Germinal center (tissue), 1 donor: Measurements from ENCODE around the gene RAB6B.

ENCODE experiments used
- DNase-seq: peaks from one replicate; pipeline ENCODE4 v3.0.0; 2012; ENCODE audit warnings: mixed read lengths, low spot score

The RAB6B gene

DNA sequence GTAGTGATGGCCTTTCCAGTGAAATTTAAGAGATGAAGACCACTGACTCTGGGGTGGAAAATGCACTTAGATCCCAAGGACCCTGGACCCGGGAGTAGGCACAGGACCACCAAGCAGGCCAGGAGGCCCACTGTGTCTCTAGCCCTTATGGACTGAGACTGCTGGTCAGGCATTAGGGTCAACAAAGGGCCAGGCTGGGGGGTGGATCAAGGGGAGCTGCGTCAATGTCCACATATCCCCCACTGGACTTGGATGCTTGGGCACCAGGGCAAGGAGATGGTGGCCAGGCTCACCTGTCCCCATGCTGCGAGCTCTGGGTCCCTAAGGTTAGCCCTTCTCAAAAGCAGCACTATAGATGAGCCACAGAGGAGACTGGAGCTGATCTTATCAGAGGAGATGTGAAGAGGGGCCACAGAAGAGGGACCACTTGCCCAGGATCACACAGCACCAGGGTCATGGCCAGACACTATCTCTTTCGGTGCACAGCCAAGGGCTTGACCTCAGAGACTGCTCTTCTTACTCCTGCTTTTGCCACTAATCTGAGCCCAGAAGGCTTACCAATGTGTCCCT lies 14.7 kb downstream of the RAB6B start:
- DNase-seq: no peak

DNA sequence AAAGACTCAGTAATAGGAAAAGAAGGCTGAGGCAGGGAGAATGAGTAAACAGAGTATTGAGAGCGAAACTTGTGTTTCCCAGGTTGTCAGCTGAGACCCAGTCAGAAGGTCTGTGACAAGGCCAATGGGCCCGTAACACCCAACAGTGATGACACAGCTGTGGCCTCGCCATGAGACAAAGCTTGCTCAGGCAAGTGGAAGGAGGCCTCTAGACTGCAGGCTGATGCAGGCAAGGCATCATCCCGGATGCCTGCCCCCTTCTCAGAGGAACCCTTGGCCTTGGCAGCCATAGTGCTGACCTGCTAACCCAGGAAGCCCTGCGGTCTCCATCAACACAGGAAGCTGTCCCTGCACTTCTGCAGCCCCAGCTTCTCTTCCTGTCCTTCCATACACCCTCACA lies 15.4 kb downstream of the RAB6B start:
- no peak for DNase-seq

DNA sequence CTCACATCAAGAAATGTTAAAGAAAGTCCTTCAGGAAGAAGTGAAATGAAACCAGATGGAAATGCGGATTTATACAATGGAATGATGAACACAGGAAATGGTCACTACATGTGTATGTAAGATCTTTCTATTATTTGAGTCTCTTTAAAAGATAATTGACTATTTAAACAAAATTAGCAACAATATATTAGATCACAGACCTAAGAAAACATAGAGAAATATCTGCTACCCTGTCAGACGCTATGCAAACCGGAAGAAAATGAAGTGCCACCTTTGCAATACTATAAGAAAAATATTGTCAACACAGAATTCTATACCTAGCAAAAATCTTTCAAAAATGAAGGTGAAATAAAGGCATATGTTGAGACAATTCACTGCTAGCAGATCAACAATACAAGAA lies 17.2 kb downstream of the RAB6B start:
- no peak for DNase-seq

DNA sequence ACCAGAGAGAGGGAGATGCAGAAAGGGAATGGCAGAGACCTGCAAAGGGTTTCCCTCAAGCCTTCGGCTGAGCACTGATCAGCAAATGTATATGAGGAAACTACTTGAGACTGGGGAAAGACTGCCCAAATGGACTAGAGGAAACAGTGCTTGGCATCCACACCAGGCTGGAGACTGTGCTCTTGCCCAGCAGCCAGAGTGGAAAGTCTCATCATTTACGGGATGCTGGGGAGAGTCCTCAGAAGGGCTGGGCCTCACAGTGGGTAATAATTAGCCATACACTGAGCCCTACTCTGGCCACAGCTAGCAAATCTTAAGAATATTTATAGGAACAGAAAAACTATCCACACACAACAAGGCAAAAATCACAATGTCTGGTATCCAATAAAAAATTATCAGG lies 18.5 kb downstream of the RAB6B start:
- no peak for DNase-seq

DNA sequence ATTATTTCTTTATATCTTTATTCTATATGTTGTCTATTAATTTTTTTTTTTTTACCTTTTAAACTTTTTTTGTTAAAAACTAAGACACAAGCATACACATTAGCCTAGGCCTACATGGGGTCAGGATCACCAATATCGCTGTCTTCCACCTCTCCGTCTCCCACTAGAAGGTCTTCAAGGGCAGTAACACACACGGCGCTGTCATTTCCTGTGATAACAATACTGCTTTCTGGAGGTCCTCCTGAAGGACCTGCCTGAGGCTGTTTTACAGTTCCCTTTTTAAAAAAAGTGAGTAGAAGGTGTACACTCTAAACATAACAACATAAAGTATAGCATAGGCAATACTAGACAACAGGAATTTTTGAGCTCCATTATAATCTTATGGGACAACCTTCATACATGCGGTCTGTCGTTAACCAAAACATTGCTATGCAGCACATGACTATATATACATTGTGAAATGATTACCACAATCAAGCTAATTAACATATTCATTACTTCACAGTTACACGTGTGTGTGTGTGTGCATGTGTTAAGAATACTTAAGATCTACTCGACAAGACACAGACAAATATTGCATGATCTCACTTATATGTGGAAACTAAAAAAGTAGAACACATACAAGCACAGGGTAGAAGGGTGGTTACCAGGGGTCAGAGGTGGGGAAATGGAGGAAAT lies 20.8 kb downstream of the RAB6B start:
- DNase-seq: no peak

DNA sequence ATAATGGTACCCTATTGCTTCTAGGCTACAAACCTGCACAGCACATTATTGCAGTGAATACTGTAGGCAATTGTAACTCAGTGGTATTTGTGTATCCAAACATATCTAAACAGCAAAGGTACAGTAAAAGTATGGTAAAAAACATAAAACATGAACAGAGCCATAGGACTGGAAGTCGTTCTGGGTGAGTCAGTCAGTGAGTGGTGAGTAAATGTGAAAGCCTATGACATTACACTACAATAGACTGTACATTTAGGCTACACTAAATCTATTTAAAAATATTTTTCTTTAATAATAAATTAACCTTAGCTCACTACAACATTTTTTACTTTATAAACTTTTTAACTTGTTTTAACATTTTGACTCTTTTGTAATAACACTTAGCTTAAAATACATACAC lies 21.3 kb downstream of the RAB6B start:
- no peak for DNase-seq

DNA sequence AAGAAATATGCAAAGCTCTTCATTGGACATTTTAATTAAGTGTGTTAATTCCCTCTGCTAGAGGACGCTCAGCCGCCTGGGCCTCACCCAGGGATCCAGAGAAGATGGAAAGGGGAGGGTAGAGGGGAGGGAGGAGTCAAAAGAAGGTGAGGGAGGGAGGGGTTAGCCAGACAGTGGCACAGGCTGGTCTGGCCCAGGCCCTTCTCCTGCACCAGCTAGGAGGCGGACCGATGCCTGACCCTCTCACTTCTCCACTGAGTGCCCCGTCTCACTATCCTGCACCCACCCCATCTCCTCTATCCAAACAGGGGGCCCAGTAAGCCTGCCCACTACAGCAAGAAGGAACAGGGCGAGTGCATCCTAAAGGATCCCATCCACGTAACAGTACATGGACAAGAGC lies 22.9 kb downstream of the RAB6B start:
- no peak for DNase-seq

DNA sequence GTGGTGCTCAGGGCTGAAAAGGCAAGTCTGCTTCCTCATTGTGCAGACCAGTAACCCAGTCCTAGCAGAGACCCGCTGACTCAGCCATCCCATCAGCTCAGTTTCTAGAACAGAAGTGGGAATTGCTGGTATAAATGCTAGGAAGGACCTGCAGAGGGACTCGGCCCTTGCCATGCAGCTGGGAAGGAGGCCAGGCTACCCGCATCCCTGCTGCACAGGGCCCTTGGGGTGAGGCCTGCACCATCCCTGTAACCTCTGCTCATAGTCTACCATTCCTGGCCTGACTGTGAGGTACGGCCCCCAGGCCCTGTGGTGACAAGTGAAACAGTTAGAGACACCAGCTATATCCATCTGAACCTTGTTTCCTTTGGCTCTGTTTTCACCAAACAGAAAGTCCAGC lies 23.5 kb downstream of the RAB6B start:
- DNase-seq: no peak

DNA sequence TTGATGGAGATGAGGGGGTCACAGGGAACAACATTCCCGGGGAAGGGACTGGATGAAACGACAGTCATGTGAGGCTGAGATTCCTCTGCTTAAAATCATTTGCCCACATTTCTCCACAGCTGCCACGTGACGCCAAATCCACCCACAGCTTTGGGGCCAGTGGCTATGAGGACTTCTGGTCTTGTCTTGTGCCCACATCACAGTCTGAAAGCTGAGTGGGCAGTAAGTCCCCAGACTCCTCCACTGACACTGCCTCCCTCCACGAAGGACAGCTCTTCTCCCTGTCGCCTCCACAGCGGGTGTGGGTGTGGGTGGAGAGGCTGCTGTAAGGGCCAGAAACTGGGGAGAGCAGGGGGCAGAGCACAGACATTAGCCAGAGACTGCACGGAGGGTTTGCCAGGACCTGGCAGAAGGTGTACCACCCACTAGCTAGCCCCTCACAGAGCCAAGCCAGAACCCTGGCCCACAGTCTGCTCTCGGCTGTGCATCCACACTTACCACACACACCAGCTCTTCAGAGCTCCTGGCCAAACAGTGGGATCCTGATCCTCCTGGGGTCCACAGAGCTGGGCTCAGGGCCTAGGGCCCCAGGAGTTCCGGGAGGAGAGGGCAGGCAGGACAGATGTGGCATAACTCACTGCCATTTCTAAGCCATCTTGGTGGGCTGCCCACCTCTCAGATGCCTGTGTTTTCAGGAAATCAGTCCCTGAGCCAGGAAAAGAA lies 24.2 kb downstream of the RAB6B start:
- no peak for DNase-seq

DNA sequence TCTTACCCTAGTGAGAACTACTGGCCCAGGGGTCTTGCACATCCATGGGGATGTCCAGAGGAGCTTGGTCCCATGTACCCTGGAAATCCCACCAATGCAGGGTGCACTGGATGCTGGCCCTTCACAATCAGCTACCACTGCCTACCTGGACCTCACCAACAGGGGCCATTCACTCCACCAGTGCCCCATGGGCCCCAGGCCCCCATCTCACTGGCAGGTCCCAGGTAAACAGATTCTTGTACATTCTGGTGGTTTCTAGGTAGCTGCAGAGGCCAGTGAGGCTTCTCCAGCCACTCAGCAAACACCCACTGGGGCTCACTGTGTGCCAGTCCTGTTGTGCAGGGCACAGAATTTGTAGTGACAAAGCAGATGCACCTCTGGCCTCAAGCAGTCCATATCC lies 24.9 kb downstream of the RAB6B start:
- no peak for DNase-seq

DNA sequence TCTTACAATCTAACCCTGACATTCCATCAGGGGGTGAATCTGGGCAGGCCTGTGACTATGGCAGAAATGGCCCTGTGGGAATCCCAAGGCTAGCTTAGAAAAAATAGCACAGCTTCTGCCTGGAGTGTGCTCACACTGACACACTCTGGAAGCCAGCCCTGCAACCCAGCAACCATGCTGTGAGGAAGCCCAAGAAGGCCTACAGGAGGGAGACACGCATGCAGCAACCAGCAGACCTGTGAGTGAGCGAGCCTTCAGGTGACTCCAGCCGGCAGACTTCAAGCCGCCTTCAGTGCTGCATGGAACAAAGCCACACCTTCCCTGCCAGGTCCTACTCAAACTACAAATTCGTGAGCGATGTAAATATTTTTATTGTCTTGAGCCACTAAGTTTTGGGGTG lies 26.1 kb downstream of the RAB6B start:
- DNase-seq: no peak

DNA sequence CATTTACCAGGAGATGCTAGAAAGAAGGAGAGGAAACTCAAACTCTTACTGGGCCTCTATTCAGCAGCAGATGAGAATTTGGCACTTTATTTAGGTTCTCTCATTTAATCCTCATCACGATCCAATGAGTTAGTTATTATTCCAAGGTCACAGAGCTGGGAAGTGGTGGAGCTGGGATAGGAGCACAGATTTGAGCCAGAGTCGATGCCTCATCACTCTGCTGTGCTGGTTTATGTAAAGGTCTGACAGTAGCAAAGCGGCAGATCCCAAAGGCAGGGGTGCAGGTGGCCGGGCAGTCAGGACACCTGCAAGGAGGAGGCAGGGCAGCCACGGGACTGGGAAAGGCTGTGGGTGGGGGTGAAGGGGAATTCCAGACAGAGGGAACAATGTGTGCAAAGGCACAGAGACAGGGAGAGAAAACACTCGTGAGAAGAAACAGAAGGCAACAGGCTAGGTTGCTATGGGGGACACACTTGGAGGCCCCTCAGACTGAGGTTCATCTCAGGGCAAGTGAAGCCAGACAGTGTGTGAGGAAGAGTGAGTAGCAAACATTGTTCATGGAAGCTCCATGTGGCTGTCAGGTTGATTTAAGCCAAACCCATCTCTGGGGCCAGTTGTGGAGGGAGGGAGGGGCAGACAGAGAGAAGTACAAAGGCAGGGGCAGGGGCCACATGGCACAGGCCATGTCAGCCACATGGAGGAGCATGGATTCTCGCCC lies 26.8 kb downstream of the RAB6B start:
- DNase-seq: no peak

DNA sequence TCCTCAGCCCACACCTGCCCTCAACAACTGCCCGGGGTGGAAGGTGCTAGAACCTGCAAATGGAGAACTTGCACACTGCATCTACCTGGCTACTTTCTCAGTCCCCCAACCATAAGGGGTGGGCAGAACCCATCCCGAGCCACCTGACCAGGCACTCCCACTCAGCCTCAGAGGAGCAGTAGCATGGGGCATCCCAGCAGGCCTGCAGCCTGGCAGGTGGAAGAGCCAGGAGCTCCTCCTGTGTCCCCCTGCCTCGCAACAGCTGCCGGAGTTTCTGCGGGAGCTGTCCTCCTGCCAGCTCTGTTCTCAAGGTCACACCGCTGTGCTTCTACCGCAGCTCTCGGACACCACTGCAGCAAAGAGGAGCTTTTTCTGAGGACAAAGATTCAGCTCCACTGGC lies 27.5 kb downstream of the RAB6B start:
- no peak for DNase-seq

DNA sequence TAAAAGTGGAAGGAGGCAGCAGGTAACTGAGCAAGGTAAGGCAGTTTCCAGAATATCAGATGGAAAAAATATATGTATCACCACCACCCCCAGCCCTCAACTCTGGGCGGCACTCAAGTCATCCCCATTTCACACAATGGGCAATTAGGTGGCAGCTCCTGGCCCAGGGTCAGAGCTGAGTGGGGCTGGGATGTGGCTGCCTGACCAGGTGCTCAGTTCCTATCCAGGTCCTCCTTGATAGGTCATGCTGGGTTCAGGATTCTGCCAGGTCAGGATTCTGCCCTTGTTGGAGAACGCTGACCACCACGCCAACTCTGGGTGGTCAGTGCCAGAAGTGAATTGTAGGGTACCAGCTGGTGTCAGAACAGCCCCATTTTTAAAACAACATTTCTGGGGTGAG lies 29.5 kb downstream of the RAB6B start:
- DNase-seq: no peak

DNA sequence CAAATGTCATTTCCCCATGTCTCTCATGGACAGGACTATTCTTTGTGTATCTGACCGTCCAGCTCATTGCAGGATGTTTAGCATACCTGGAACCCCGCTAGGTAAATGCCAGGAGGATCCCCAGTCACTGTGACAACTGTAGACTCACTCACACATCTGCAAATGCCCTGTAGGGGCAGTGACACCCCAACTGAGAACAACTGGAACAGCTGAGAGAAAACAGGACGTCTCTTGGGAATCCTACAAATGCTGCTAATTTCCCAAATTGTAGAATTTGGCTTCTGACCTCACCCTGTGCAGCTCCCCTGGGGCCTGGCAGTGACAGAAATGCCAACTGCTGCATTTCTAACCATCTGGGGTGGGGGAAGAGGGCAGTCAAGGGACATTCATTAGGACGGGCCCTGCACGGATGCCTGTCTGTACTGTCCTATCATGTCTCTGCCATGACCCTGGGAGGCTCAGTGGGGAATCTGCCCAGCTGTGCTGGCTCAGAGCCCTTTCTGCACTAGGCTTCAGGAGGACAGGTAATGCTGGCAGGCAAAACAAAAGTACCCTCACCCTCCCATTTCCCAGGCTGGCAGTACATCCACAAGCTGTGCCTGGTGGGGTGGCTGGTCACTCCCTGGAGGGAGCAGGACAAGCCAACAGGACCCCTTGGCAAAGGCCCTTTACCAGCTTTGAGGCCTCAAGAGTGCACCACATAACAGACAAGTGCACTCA lies 30.4 kb downstream of the RAB6B start:
- no peak for DNase-seq

DNA sequence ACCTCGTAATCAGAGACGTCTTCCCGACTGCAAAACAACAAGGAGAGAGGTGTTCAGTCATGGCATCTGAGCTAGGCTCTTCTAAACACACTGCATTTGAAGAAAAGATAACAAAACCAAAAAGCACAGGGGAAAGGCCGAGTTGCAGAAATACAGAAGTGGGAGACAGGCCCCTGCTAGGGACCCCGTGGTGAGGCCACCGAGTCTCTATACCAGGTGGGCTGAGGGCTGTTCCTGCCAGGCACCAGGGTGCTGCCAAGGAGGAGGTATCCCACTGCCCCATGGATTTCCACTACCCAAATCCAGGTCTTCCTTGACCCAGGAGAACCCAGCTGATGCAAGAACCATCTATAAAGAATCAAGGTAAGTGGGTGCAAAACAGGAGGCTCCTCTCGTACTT lies 31.1 kb downstream of the RAB6B start:
- no peak for DNase-seq

DNA sequence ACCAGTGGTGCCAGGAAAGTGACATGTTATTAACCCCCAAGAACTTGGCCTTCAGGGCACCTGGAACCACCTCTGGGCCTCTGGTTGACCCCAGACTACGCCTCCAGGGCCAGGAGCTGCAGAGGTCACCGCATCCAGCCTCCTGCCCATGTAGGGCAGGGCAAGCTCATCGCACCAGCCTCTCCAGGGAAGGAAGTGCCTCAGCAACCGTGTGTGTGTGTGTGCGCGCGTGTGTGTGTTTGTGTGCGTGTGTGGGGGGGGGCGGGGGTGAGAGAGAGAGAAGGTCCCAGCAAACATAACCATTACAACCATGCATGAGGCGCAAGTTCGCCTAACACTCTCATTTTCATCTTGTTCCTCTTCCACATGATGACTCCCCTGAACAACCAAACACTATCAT lies 31.8 kb downstream of the RAB6B start:
- DNase-seq: no peak

DNA sequence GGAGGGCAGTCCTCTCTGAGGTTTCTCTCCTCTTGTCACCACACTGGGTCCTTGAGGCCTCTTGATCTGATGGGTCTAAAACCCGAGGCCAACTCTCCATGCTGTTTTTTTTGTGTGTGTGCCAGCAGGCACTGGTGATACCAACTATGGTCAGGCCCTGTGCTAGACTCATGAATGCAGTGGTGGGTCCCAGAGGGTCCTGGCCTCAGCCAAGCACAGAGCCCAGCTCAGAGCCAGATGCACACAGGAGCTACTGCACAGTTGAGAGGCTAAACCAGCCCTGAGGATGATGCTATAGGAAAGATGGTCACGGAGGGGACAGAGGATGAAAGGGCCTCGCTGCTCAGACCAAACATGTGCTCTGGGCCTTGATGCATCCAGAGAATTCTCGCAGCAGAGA lies 33.5 kb downstream of the RAB6B start:
- DNase-seq: no peak

DNA sequence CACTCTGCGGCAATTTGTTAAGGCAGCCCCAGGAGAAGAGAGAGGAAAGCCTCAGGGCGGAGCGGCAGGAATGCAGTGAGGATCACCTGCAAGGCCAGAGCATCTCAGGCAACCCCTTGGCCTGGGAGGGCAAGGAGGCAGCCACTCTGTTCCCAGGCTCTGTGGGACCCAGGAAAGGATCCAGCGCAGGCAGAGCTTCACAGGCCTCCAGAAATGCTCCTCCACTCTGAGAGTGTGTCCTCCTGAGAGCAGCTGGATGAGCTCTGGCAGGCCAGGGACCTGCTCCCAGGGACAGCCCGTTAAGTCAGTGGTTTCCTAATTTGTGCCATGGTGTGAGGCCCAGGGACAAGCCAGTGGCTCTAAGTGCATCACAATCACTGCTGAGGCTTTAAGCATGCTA lies 35.2 kb downstream of the RAB6B start:
- DNase-seq: no peak

DNA sequence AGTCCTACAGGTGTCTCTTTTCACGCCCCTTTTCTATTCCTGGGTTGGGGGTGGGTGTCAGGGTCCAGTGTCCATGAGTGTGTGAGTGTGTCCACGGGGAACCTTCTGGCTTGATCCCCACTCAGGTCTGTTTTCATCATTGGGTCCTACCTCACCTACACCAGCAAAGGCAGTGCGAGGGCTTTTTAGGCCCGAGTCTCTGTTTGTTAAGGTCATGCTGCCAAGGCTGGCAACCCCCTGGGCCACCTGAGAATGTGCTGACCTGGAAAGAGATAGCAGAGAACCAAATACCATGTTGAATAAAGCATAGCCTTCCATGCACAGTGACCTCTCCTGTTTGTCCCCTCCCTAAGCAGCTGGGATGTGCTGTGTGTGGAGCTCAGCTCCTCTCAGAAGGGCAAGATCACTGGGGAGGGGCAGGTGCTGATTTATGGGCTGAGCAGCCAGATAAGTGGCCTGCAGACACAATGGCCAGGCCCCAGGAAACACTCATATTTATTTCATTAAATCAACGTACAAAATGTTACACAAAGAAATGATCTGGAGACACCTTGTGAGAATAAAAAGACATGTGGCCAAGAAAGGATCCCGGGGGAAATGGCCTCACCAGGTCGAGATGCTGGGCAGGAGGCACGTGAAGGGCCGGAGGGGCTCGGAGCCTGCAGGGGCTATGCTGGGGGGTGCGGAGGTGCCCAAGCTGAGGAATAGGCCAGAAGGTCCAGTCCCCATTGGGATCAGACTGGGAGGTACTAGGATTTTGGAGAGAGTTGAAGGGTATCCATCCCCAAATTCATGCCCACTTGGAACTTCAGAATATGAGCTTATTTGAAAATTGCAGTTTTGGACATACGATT lies 36.1 kb downstream of the RAB6B start:
- no peak for DNase-seq

DNA sequence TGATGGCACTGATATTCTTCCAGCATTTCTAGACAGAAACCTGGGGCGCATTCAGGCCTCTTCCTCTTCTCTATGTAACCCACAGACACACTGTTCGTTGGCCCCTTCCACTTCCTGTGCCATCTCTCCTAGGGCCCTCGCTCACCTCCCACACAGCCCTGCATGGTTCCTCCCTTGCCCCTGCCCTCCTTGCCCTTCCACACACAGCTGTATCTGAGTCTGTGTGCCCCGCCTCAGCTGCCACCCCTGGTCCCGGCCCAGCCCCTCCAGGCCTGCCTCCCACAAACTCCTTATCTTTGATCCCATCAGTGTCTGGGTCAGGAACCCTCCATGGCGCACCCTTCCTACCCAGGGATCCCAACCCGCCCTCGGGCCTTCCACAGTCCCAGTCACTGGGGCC lies 37.9 kb downstream of the RAB6B start:
- no peak for DNase-seq

DNA sequence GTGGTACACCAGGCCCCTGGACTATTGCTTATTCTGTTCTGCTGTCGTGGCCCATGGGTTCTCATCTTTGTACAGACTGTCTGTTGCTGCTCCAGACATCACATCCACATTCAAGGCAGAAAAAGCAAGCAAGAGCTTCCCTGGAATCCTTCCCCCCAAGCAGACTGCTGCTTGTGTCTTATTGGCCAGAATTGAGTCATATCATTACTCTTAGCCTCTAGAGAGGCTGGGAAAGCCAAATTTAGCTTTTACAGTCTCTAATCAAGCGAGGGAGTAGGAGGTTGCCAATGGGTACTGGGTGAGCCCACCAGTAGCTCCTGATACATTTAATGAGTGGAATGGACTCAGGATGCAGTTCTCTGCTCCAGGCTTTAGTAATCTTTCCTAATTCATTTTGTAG lies 39.4 kb downstream of the RAB6B start:
- DNase-seq: no peak
